ENCODE measurements around the gene NAV2.

Gene NAV2

DNA sequence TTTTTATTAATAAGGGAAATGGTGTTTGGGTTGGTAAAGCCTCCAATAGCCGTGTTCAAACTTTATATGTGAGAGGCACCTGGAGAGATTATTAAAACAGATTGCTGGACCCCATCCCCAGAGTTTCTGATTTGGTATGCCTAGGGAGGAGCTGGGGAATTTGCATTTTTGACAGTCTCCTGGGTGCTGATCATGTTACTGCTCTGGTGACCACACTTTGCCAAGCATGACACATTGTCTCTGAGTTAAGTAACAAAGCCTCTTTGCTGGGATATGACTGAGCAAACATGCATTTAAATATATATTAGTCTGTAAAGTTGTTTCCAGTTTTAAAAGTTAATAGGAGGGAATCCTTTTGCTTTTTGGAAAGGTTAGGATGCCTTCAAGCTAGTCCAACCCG, 140.4 kb downstream of the NAV2 start:
- TF ChIP-seq, protein P1, sequence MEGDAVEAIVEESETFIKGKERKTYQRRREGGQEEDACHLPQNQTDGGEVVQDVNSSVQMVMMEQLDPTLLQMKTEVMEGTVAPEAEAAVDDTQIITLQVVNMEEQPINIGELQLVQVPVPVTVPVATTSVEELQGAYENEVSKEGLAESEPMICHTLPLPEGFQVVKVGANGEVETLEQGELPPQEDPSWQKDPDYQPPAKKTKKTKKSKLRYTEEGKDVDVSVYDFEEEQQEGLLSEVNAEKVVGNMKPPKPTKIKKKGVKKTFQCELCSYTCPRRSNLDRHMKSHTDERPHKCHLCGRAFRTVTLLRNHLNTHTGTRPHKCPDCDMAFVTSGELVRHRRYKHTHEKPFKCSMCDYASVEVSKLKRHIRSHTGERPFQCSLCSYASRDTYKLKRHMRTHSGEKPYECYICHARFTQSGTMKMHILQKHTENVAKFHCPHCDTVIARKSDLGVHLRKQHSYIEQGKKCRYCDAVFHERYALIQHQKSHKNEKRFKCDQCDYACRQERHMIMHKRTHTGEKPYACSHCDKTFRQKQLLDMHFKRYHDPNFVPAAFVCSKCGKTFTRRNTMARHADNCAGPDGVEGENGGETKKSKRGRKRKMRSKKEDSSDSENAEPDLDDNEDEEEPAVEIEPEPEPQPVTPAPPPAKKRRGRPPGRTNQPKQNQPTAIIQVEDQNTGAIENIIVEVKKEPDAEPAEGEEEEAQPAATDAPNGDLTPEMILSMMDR (IDR thresholded peaks at IDR 0.05; ENCODE audit: control insufficient read depth, extremely low read depth, insufficient read depth), result no peak

DNA sequence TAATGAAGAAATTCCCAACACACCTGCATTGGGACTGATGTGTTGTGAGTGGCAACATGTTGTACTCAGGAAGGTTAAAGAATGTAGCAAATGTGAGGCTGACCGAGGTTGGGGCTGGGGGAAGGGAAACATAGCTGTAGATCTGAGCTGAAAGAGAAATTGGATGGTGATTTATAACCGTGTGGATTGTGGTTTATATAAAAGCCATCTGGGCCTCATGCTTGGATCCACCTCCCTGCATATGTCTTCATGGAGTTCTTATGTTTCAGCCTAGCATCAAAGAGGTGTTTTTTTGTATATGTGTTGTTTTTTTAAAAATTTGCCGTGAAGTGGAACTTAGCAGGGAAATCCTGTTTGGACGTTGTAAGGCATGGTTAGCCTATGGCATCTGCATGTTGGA, 141.3 kb downstream of the NAV2 start:
- TF ChIP-seq, protein P1 (IDR thresholded peaks at IDR 0.05; ENCODE audit: control insufficient read depth, extremely low read depth, insufficient read depth), result no peak
- no peak overlapping the region for H3K4me3 ChIP-seq (ENCODE audit: low read depth, low read length)
- no peak for DNase-seq (ENCODE audit: low read depth)

More for the DNA sequence above, 140.4 kb downstream of the NAV2 start:
- H3K4me3 ChIP-seq (ENCODE audit: low read depth, low read length), result no peak overlapping the region
- DNase-seq (ENCODE audit: low read depth), result no peak

DNA sequence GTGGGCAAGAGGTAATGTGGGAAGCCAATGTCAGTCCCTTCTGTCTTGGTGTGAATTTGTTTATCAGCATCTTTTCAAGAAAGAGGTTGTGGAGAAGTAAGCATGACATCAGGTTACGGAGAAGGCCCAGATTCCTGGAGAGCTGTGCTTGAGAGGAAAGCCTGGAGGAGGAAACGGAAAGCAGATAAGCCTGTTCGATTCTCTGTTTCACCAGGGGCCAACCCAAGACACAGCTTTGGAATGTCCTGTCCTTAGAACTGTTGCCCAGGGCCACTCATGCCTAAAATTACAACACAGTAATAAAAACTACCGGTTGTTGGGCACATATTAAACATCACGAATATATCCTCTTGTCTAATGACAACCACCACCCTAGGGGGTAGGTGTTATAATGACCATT, 148.5 kb downstream of the NAV2 start:
- TF ChIP-seq, protein P1 (IDR thresholded peaks at IDR 0.05; ENCODE audit: control insufficient read depth, extremely low read depth, insufficient read depth), result no peak
- no peak for DNase-seq (ENCODE audit: low read depth)
- H3K4me3 ChIP-seq (ENCODE audit: low read depth, low read length), result no peak overlapping the region

DNA sequence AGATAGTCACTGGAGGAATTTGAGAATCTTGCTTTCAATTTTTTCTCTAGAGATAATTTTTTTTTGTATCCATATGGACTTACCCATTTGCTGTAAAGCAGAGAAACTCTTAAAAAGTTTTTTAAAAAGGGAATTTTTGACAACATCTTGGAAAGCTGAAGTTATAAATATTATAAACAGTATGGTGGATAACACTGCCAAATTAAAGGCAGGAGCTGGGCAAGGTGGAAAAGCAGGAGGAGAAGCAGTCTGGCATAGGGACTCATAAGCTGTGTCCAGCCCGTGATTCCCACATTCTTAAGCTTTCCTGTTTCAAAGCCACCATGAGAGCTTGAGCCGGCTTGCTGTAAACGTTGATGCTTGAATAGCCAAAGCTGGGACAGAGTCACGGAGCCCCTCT, 149.5 kb downstream of the NAV2 start:
- DNase-seq (ENCODE audit: low read depth), result no peak
- no peak overlapping the region for H3K4me3 ChIP-seq (ENCODE audit: low read depth, low read length)
- TF ChIP-seq, protein P1 (IDR thresholded peaks at IDR 0.05; ENCODE audit: control insufficient read depth, extremely low read depth, insufficient read depth), result no peak

DNA sequence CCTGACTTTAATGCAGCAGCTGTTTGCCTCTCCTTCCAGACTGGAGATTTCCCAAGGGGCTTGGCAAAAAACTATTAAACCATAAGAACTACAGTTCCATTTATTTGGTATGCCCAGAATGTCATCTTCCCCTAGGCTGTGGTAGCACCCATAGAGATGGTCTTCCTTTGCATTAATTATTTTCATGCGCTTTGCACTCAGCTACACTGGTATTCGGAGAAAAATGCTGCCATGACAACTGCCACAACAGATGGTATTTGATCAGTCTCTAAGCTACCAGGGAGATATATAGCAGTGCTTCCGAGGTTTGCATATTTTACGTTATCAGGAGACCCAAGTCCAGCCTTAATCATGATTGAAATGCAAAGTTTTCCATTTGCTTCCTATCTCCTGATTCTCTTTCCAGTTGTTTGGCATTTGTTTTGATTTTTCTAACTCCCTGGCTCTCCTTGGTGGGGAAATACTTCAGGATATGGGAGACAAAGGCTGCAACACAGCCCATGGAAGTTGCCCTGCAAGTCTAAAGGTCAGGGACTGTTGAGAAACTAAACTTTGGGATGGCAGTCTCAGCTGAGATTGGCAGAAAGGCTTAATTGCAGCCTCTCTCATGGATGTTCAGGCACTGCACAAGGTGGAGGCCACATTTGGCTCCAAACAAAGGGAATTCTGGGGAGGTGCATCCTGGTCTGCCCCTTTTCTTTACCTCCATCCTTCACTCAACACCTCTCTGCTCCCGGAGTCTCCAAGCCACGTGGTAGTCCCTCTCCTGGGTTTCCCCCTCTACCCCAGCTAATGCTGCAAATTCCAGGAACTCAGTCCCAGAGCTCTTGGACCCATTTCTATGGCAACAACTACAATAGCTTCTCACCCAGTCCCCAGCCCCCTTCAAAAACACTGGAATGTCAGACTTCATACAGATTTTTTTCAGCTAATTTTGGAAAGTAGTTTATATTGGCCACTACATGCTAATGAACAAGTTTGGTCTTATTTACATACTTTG, 151.8 kb downstream of the NAV2 start:
- TF ChIP-seq, protein P1 (IDR thresholded peaks at IDR 0.05; ENCODE audit: control insufficient read depth, extremely low read depth, insufficient read depth), result no peak
- no peak for DNase-seq (ENCODE audit: low read depth)
- no peak overlapping the region for H3K4me3 ChIP-seq (ENCODE audit: low read depth, low read length)

DNA sequence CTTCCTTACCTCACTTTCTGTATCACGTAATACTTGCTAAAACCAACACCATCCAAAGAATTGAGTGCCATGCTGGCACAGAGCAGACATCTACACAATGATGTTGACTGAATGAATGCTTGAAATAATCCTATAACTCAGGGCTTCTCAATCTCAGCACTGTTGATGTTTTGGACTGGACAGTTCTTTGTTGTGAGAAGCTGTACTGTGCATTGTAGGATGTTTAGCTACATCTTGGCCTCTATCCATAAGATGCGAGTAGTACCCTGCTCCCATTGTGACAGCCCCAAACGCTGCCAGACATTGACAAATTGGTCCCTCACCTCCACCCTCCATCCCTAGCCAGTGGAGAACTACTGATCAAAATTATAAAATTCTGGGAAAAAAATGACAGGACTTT, 153.4 kb downstream of the NAV2 start:
- DNase-seq (ENCODE audit: low read depth), result no peak
- TF ChIP-seq, protein P1 (IDR thresholded peaks at IDR 0.05; ENCODE audit: control insufficient read depth, extremely low read depth, insufficient read depth), result no peak

More for the DNA sequence above, 153.4 kb downstream of the NAV2 start:
- H3K4me3 ChIP-seq (ENCODE audit: low read depth, low read length), result no peak overlapping the region
